ENCODE measurements around the gene RS1.

- TF ChIP-seq, protein P1, sequence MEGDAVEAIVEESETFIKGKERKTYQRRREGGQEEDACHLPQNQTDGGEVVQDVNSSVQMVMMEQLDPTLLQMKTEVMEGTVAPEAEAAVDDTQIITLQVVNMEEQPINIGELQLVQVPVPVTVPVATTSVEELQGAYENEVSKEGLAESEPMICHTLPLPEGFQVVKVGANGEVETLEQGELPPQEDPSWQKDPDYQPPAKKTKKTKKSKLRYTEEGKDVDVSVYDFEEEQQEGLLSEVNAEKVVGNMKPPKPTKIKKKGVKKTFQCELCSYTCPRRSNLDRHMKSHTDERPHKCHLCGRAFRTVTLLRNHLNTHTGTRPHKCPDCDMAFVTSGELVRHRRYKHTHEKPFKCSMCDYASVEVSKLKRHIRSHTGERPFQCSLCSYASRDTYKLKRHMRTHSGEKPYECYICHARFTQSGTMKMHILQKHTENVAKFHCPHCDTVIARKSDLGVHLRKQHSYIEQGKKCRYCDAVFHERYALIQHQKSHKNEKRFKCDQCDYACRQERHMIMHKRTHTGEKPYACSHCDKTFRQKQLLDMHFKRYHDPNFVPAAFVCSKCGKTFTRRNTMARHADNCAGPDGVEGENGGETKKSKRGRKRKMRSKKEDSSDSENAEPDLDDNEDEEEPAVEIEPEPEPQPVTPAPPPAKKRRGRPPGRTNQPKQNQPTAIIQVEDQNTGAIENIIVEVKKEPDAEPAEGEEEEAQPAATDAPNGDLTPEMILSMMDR (IDR thresholded peaks at IDR 0.05; ENCODE audit: low read depth, low read length, missing input control), result no peak
- TF ChIP-seq TAF1 (conservative IDR thresholded peaks at IDR 0.05), result no peak
Observed at GRCh38 chrX:18681996-18682395, 10.1 kb upstream of the RS1 start.
